Activated naive CD8-positive, alpha-beta T cell treated with anti-CD3 and anti-CD28 coated beads, Interleukin-2, amount 50 U/mL, for 24 hours (primary cell): Measurements from ENCODE around the gene PRR5.

ENCODE experiments used
- ATAC-seq: fragments of 150-1000 bp; cut with Tn5 transposase; one replicate; pipeline ENCODE4 v1.10.0; 2021
- DNase-seq: peaks from one replicate; pipeline ENCODE4 v3.0.0; 2021
- H3K27ac Mint-ChIP-seq: one replicate; pipeline ENCODE4 v1.8.0; 2021; ENCODE audit warnings: mild to moderate bottlenecking, mixed read lengths
- H3K27me3 Mint-ChIP-seq: one replicate; pipeline ENCODE4 v1.8.0; 2021; ENCODE audit warnings: mixed read lengths
- H3K36me3 Mint-ChIP-seq: one replicate; pipeline ENCODE4 v1.8.0; 2021; ENCODE audit warnings: low read depth, mixed read lengths
- H3K4me1 Mint-ChIP-seq: one replicate; pipeline ENCODE4 v1.8.0; 2021; ENCODE audit warnings: mixed read lengths
- H3K4me3 Mint-ChIP-seq: one replicate; pipeline ENCODE4 v1.8.0; 2021; ENCODE audit warnings: mild to moderate bottlenecking, moderate library complexity, mixed read lengths
- H3K9me3 Mint-ChIP-seq: one replicate; pipeline ENCODE4 v1.8.0; 2021; ENCODE audit warnings: mixed read lengths

PRR5 gene

GRCh38 chr22:44753189-44754042 lies 51.4 kb downstream of the PRR5 start:
- peaks cover 50% of the 10 kb centered on the region for H3K27me3 Mint-ChIP-seq

GRCh38 chr22:44754998-44755397 lies 53.0 kb downstream of the PRR5 start:
- Mint-ChIP-seq H3K27ac (no peak overlapping the region), H3K9me3 (no peaks in the 10 kb centered on the region), H3K4me1 (peaks cover 5% of the 10 kb centered on the region), H3K27me3 (peaks cover 51% of the 10 kb centered on the region), H3K4me3 (no peak overlapping the region), H3K36me3 (no peaks in the 10 kb centered on the region)
- no peak for DNase-seq
- no peak for ATAC-seq

More at GRCh38 chr22:44753189-44754042, 51.4 kb downstream of the PRR5 start:
- no peak overlapping the region for H3K27ac Mint-ChIP-seq
- DNase-seq (no peak), ATAC-seq (no peak)
- peak overlapping the region; percentile 64 for H3K4me3 Mint-ChIP-seq
- peaks cover 5% of the 10 kb centered on the region for H3K4me1 Mint-ChIP-seq
- H3K36me3 Mint-ChIP-seq = no peaks in the 10 kb centered on the region
- H3K9me3 Mint-ChIP-seq = no peaks in the 10 kb centered on the region

- ATAC-seq = no peak
- no peaks in the 10 kb centered on the region for H3K36me3 Mint-ChIP-seq
- peaks cover 49% of the 10 kb centered on the region for H3K27me3 Mint-ChIP-seq
- no peak for DNase-seq
- H3K4me3 Mint-ChIP-seq = no peak overlapping the region
- no peak overlapping the region for H3K27ac Mint-ChIP-seq
- H3K4me1 Mint-ChIP-seq = peaks cover 5% of the 10 kb centered on the region
- no peaks in the 10 kb centered on the region for H3K9me3 Mint-ChIP-seq
These were observed 53.4 kb downstream of the PRR5 start for GRCh38 chr22:44755417-44755816.

GRCh38 chr22:44755956-44756361 lies 54.0 kb downstream of the PRR5 start:
- H3K36me3 Mint-ChIP-seq = no peaks in the 10 kb centered on the region
- H3K27me3 Mint-ChIP-seq = peaks cover 49% of the 10 kb centered on the region
- peaks cover 5% of the 10 kb centered on the region for H3K4me1 Mint-ChIP-seq
- H3K27ac Mint-ChIP-seq = no peak overlapping the region
- no peaks in the 10 kb centered on the region for H3K9me3 Mint-ChIP-seq
- no peak for DNase-seq
- ATAC-seq = no peak
- no peak overlapping the region for H3K4me3 Mint-ChIP-seq

GRCh38 chr22:44758344-44758973 lies 56.5 kb downstream of the PRR5 start:
- no peak for ATAC-seq
- Mint-ChIP-seq H3K27ac (no peak overlapping the region), H3K4me1 (no peaks in the 10 kb centered on the region), H3K4me3 (no peak overlapping the region), H3K27me3 (peaks cover 33% of the 10 kb centered on the region), H3K36me3 (no peaks in the 10 kb centered on the region), H3K9me3 (peaks cover 9% of the 10 kb centered on the region)
- DNase-seq = no peak

GRCh38 chr22:44759001-44759400 lies 57.0 kb downstream of the PRR5 start:
- ATAC-seq (no peak), DNase-seq (no peak)
- H3K4me3 Mint-ChIP-seq = no peak overlapping the region
- H3K36me3 Mint-ChIP-seq = no peaks in the 10 kb centered on the region
- H3K27ac Mint-ChIP-seq = no peak overlapping the region
- no peaks in the 10 kb centered on the region for H3K4me1 Mint-ChIP-seq
- peaks cover 28% of the 10 kb centered on the region for H3K27me3 Mint-ChIP-seq
- peaks cover 9% of the 10 kb centered on the region for H3K9me3 Mint-ChIP-seq

GRCh38 chr22:44759430-44760310 lies 57.7 kb downstream of the PRR5 start:
- Mint-ChIP-seq H3K36me3 (no peaks in the 10 kb centered on the region), H3K27me3 (peaks cover 22% of the 10 kb centered on the region), H3K4me1 (no peaks in the 10 kb centered on the region), H3K9me3 (peaks cover 9% of the 10 kb centered on the region), H3K27ac (no peak overlapping the region), H3K4me3 (no peak overlapping the region)
- ATAC-seq (no peak), DNase-seq (no peak)

GRCh38 chr22:44760476-44760875 lies 58.5 kb downstream of the PRR5 start:
- Mint-ChIP-seq H3K36me3 (no peaks in the 10 kb centered on the region), H3K4me3 (no peak overlapping the region), H3K4me1 (no peaks in the 10 kb centered on the region), H3K9me3 (peaks cover 9% of the 10 kb centered on the region), H3K27ac (no peak overlapping the region), H3K27me3 (peaks cover 18% of the 10 kb centered on the region)
- no peak for DNase-seq
- no peak for ATAC-seq

- Mint-ChIP-seq H3K4me1 (no peaks in the 10 kb centered on the region), H3K27me3 (peaks cover 15% of the 10 kb centered on the region), H3K4me3 (no peak overlapping the region), H3K9me3 (peaks cover 9% of the 10 kb centered on the region), H3K36me3 (no peaks in the 10 kb centered on the region), H3K27ac (no peak overlapping the region)
- ATAC-seq (no peak), DNase-seq (no peak)
These were observed 59.0 kb downstream of the PRR5 start for GRCh38 chr22:44761025-44761424.

GRCh38 chr22:44764373-44764772 lies 62.4 kb downstream of the PRR5 start:
- Mint-ChIP-seq H3K4me1 (no peaks in the 10 kb centered on the region), H3K9me3 (peaks cover 9% of the 10 kb centered on the region), H3K27me3 (peaks cover 3% of the 10 kb centered on the region), H3K4me3 (no peak overlapping the region), H3K27ac (no peak overlapping the region), H3K36me3 (no peaks in the 10 kb centered on the region)
- DNase-seq = no peak
- no peak for ATAC-seq

- Mint-ChIP-seq H3K9me3 (peaks cover 9% of the 10 kb centered on the region), H3K27ac (no peak overlapping the region)
These were observed 63.0 kb downstream of the PRR5 start for GRCh38 chr22:44764974-44765373.

GRCh38 chr22:44765571-44766285 lies 63.7 kb downstream of the PRR5 start:
- Mint-ChIP-seq H3K9me3 (peaks cover 9% of the 10 kb centered on the region), H3K36me3 (no peaks in the 10 kb centered on the region), H3K4me3 (no peak overlapping the region), H3K4me1 (no peaks in the 10 kb centered on the region), H3K27ac (no peak overlapping the region), H3K27me3 (peaks cover 2% of the 10 kb centered on the region)
- ATAC-seq (no peak), DNase-seq (no peak)

More at GRCh38 chr22:44764974-44765373, 63.0 kb downstream of the PRR5 start:
- ATAC-seq = no peak
- DNase-seq = no peak
- Mint-ChIP-seq H3K27me3 (peaks cover 2% of the 10 kb centered on the region), H3K4me1 (no peaks in the 10 kb centered on the region), H3K36me3 (no peaks in the 10 kb centered on the region), H3K4me3 (no peak overlapping the region)

- no peak for ATAC-seq
- no peaks in the 10 kb centered on the region for H3K4me1 Mint-ChIP-seq
- peaks cover 23% of the 10 kb centered on the region for H3K9me3 Mint-ChIP-seq
- DNase-seq = no peak
- no peak overlapping the region for H3K27ac Mint-ChIP-seq
- peaks cover 3% of the 10 kb centered on the region for H3K27me3 Mint-ChIP-seq
- H3K4me3 Mint-ChIP-seq = no peak overlapping the region
- no peaks in the 10 kb centered on the region for H3K36me3 Mint-ChIP-seq
These were observed 71.1 kb downstream of the PRR5 start for GRCh38 chr22:44773082-44773481.

GRCh38 chr22:44775862-44776261 lies 73.9 kb downstream of the PRR5 start:
- Mint-ChIP-seq H3K4me1 (no peaks in the 10 kb centered on the region), H3K27me3 (peaks cover 5% of the 10 kb centered on the region), H3K36me3 (no peaks in the 10 kb centered on the region), H3K9me3 (peaks cover 23% of the 10 kb centered on the region), H3K27ac (no peak overlapping the region), H3K4me3 (no peak overlapping the region)
- DNase-seq (no peak), ATAC-seq (no peak)
